PFSK-1 (cell line): ENCODE measurements around the gene BLZF1.

Source experiments
- POLR2AphosphoS5 ChIP-seq: IDR thresholded peaks from 2 replicates; pipeline ENCODE4 v1.6.1; 2012; ENCODE audit warnings: low read depth, mild to moderate bottlenecking, control low read depth, low read length, moderate library complexity
- SIN3A ChIP-seq: IDR thresholded peaks from 2 replicates; pipeline ENCODE4 v1.6.1; 2012; ENCODE audit warnings: mild to moderate bottlenecking, low read length, moderate library complexity, borderline replicate concordance; ENCODE audit not compliant: insufficient read depth
- TAF1 ChIP-seq: IDR thresholded peaks from 2 replicates; pipeline ENCODE4 v1.6.1; 2012; ENCODE audit warnings: low read length, control low read depth, borderline replicate concordance; ENCODE audit not compliant: insufficient read depth

GRCh38 chr1:169364948-169365347 is 3.0 kb upstream of the BLZF1 start:
- TF ChIP-seq TAF1 (no peak), POLR2AphosphoS5 (no peak), SIN3A (no peak)
